Lower leg skin (tissue), 4 donors: ENCODE data around the gene LCN15. TPM values are rescaled to one million over a fixed set of nuclear protein-coding genes. Genes with fewer than 3 reads are reported as not detected.

Source experiments
- DNase-seq, 2 donors: peaks; one replicate each; pipeline ENCODE4 v3.0.0-alpha.2; 2019; ENCODE audit warnings: low spot score in 2 of 2
- H3K4me3 ChIP-seq: fragments of 200-600 bp; sonication (generic); 2 replicates; pipeline ENCODE4 v1.5.1; 2017; ENCODE audit warnings: mild to moderate bottlenecking, low read depth; ENCODE audit not compliant: poor library complexity, severe bottlenecking
- POLR2A ChIP-seq, 2 donors: fragments of 450-650 bp; IDR thresholded peaks; one replicate each; pipeline ENCODE4 v1.6.1; 2016 to 2017; ENCODE audit warnings: antibody characterized with exemption in 2 of 2, mild to moderate bottlenecking in 1 of 2, moderate library complexity in 1 of 2
- WGBS, 2 donors: methylation state at CpG; one replicate each; pipeline ENCODE4 v1.1.5; 2018; 5-methylcytosine and 5-hydroxymethylcytosine counted together
- intact Hi-C: fragments of 100-400 bp; cut with DNase I; formaldehyde crosslinking; loops from one replicate; pipeline ENCODE4 v1.15.0; 2023; ENCODE audit warnings: low total_unique reads
- total RNA-seq, 4 donors: library from RNA; depleted of rRNA; stranded (reverse); fragments of >200 nt; gene quantifications; one replicate each; pipeline ENCODE4 v1.1.0, GENCODE V29; 2016
- TF ChIP-seq, protein P1 (sequence below), 3 donors: fragments of 450-650 bp; IDR thresholded peaks; one replicate each; pipeline ENCODE4 v1.5.1; 2016; ENCODE audit warnings: antibody characterized with exemption in 3 of 3, mild to moderate bottlenecking in 3 of 3, moderate library complexity in 2 of 3

The LCN15 gene
- total RNA-seq, 4 donors from 2014 or later: not detected

DNA sequence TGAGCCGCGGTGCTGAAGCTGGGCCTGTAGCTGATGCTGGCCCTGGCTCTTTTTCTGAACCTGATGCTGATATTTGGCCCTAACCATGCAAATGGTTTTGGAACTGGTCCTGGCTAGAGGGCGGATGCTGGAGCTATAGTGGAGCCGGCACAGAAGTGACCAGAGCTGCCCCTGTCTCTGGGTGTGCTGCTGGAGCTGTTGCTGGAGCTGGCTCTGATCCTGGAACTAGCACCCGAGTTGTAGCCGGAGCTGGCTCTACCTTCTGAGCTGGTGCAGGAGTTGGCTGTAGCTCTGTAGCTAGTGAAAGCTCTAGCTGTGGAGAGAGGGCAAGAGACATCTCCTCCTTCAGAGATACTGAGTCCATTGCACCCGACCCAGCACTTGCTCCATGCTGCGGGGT, 34.4 kb downstream of the LCN15 start:
- WGBS, 2 donors: 76 to 91% methylated on average over 5 to 8 of the region's 8 CpGs
- no peak overlapping the region for H3K4me3 ChIP-seq
- DNase-seq: no peak
- no peak for TF ChIP-seq POLR2A (IDR thresholded peaks at IDR 0.05)
- TF ChIP-seq, protein P1, sequence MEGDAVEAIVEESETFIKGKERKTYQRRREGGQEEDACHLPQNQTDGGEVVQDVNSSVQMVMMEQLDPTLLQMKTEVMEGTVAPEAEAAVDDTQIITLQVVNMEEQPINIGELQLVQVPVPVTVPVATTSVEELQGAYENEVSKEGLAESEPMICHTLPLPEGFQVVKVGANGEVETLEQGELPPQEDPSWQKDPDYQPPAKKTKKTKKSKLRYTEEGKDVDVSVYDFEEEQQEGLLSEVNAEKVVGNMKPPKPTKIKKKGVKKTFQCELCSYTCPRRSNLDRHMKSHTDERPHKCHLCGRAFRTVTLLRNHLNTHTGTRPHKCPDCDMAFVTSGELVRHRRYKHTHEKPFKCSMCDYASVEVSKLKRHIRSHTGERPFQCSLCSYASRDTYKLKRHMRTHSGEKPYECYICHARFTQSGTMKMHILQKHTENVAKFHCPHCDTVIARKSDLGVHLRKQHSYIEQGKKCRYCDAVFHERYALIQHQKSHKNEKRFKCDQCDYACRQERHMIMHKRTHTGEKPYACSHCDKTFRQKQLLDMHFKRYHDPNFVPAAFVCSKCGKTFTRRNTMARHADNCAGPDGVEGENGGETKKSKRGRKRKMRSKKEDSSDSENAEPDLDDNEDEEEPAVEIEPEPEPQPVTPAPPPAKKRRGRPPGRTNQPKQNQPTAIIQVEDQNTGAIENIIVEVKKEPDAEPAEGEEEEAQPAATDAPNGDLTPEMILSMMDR (IDR thresholded peaks at IDR 0.05): no peak
- intact Hi-C loops: no loop called here

DNA sequence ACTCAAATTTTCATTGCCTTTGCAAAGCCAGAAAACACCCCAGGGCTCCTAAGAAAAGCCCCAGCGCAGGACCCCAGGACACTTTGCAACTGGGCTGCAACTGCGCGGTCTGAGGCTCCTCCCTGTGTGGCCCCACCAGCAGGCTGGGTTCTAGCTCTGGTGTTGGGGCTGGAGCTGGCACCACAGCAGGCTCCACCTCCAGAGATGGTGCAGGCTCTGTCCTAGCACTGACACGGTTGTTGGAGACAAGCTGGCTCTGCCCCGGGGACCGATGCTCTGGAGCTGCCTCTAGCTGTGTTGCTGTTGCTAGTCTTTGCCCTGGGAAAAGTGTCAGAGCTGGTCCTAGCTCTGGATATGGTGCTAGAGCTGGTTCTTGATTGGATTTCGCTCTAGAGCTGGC, 35.2 kb downstream of the LCN15 start:
- peak overlapping the region; percentile 79 for H3K4me3 ChIP-seq
- TF ChIP-seq POLR2A (IDR thresholded peaks at IDR 0.05): no peak
- TF ChIP-seq, protein P1 (IDR thresholded peaks at IDR 0.05): no peak
- DNase-seq: no peak
- 54 to 63% methylated on average over 5 to 7 of the region's 7 CpGs for WGBS, 2 donors
- intact Hi-C loops: no loop called here

DNA sequence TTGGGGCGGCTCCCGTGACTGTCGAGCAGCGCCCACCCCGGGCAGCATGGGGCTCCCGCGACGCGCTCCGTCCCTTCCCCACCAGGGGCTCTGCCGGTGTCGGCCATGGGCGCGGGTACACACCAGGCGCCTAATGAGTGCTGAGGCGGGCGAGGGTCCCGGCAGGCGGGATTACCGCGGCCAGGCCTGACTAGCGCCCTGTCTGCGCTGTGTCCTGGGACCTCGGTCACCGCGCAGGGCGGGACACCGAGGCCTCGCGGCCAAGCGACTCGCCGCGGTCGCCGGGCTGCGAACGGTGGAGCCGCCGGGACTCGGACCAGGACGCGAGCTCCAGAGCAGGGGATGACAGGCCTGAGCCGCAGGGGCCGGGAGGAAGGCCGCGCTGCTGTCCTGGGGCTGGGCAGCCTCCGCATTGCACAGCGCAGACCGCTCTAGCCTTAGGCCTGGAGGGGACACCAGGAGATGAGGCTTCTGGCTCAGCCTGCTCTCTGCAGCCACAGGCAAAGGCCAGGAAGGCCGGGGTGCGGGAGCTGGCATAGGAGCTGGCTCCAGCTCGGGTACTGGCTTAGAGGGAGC, 35.7 kb downstream of the LCN15 start:
- peak overlapping the region; percentile 79 for H3K4me3 ChIP-seq
- 1 to 2% methylated on average over 11 to 53 of the region's 53 CpGs for WGBS, 2 donors
- intact Hi-C loops: no loop called here
- DNase-seq: no peak
- TF ChIP-seq, protein P1 (IDR thresholded peaks at IDR 0.05): no peak
- TF ChIP-seq POLR2A (IDR thresholded peaks at IDR 0.05): no peak

DNA sequence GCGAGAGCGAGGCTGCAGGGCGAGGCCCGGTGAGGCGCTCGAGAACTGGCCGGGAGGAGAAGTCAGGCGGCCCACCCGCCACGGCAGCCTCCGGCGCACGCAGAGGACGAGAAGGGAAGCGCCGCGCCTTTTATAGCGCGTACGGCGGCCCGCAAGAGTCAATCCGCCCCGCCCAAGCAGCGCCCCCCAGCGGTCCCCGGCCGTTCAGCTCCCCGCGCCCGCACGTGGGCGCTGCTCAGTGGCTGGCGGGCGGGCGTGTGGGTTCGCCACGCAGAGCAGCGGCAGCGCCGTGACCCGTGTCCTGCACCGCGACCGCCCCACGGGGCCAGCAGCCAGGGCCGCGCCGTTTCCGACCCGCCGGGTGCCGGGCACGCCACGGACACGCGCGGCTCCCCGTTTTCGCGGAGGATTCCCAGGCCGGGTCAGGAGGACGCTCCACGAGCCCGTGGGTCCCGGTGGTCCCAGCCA, 36.2 kb downstream of the LCN15 start:
- WGBS, 2 donors: 1% methylated on average over 15 of the region's 66 CpGs; no CpG with 5 or more reads in 1 of the 2 donors
- peak overlapping the region; percentile 79 for H3K4me3 ChIP-seq
- peak; percentile 82 to 98 for DNase-seq
- intact Hi-C loops: no loop called here
- TF ChIP-seq, protein P1 (IDR thresholded peaks at IDR 0.05): no peak
- peak in 1 of 2 donors; percentile 93 for TF ChIP-seq POLR2A (IDR thresholded peaks at IDR 0.05)

DNA sequence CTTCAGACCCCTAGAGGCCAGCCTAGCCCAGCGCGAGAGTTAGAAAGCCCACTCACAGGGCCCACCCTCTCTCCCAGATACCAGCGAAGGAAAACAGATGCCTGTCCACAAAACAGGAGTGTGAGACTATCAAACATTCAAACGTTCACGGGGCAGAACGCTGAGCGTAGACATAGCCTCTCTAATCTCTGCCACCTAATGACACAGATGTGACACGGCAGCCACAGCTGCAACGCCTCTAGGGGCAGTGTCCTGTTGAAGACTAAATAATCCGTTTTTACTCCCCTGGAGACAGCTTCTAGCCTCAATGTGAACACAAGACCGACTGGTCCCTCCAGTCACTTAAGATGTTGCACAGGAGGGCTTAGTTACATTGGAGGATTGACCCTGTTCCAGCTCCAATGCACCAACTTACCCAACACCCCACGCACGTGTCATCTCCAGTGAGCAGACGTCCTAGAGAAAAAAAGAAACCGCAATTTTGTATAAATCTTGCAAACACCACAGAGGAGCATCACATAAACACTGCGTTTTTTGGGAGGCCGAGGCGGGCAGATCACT, 37.6 kb downstream of the LCN15 start:
- whole genome bisulfite sequencing, 2 donors: 22 to 23% methylated on average over 18 of the region's 18 CpGs
- DNase-seq: no peak
- TF ChIP-seq, protein P1 (IDR thresholded peaks at IDR 0.05): no peak
- no peak for TF ChIP-seq POLR2A (IDR thresholded peaks at IDR 0.05)
- intact Hi-C loops: no loop called here
- no peak overlapping the region for H3K4me3 ChIP-seq
